HUES48 (cell line): ENCODE measurements around the gene SPO11.

Experiments
- H3K27ac ChIP-seq: one replicate; pipeline ENCODE4 v1.7.0; 2013; ENCODE audit warnings: low read depth, low read length, inconsistent platforms
- H3K27me3 ChIP-seq: 2 replicates; pipeline ENCODE4 v1.6.1; 2013; ENCODE audit warnings: mild to moderate bottlenecking, low read length; ENCODE audit not compliant: control insufficient read depth, insufficient read depth
- H3K36me3 ChIP-seq: 2 replicates; pipeline ENCODE4 v1.6.1; 2013; ENCODE audit warnings: low read length; ENCODE audit not compliant: control insufficient read depth, insufficient read depth
- H3K4me1 ChIP-seq: 2 replicates; pipeline ENCODE4 v1.6.1; 2013; ENCODE audit warnings: mild to moderate bottlenecking, low read length; ENCODE audit not compliant: control insufficient read depth, insufficient read depth
- H3K4me3 ChIP-seq: 2 replicates; pipeline ENCODE4 v1.5.1; 2013; ENCODE audit warnings: mild to moderate bottlenecking, low read depth, low read length
- H3K9ac ChIP-seq: 2 replicates; pipeline ENCODE4 v1.6.1; 2013; ENCODE audit warnings: mild to moderate bottlenecking, low read depth, low read length, moderate library complexity
- H3K9me3 ChIP-seq: 2 replicates; pipeline ENCODE4 v1.6.1; 2013; ENCODE audit warnings: low read length; ENCODE audit not compliant: control insufficient read depth, insufficient read depth

Gene SPO11

DNA sequence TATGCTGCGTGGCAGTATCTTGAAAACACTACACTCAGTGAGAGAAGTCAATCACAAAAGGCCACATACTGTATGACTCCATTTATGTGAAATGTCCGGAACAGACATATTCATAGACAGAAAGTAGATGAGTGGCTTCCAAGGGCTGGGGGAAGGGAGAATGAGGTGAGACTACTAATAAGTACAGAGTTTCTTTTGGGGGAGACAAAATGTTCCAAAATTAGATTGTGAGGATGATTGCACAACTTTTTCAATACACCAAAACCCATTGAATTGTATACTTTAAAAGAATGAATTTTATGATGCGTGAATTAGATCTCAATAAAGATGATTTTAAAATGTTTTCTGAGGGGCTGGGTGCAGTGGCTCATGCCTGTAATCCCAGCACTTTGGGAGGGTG lies 9.2 kb upstream of the SPO11 start:
- Histone ChIP-seq H3K27me3 (no peaks in the 10 kb centered on the region), H3K36me3 (no peaks in the 10 kb centered on the region), H3K27ac (no peak overlapping the region), H3K4me3 (no peak overlapping the region), H3K4me1 (peaks cover 14% of the 10 kb centered on the region), H3K9ac (no peak overlapping the region), H3K9me3 (no peaks in the 10 kb centered on the region)

DNA sequence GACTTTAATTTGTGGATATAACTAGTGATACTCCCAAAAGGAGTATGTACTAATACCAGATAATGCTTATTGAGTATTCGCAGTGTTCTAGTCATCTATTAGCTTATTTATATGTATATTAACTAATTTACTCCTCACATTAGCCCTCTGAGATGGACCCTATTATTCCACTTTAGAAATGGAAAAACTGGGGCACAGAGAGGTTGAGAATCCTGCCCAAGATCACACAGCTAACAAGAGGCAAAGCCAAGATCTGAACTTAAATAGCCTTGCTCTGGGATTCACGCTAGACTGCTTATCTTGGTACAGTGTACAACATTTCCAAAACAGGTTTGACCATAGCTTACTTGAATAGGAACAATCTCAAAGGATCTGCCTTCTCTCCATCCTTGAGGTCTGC lies 8.5 kb upstream of the SPO11 start:
- no peak overlapping the region for H3K27ac ChIP-seq
- H3K9ac ChIP-seq: no peak overlapping the region
- H3K4me1 ChIP-seq: peaks cover 14% of the 10 kb centered on the region
- no peaks in the 10 kb centered on the region for H3K27me3 ChIP-seq
- no peaks in the 10 kb centered on the region for H3K9me3 ChIP-seq
- H3K4me3 ChIP-seq: no peak overlapping the region
- H3K36me3 ChIP-seq: no peaks in the 10 kb centered on the region

DNA sequence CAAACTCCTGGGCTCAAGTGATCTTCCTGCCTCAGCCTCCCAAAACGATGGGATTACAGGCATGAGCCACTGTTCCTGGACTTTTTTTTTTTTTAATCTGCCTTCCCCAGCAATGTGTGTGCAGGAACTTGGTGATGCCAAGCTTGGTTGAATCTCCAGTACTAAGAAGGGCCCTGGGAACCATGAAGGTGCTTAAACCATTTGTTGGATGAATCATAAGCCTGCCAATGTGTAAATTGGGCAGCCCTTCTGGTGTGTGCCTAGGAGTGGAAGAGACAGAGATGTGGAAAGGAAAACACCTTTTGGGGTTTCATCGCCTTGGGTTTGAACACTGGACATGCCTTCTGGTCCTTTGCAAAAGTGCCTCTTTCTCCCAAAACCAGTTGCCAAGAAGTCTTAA lies 7.1 kb upstream of the SPO11 start:
- Histone ChIP-seq H3K4me1 (peaks cover 19% of the 10 kb centered on the region), H3K9ac (no peak overlapping the region), H3K9me3 (no peaks in the 10 kb centered on the region), H3K27me3 (no peaks in the 10 kb centered on the region), H3K27ac (peak overlapping the region; percentile 90), H3K36me3 (no peaks in the 10 kb centered on the region), H3K4me3 (no peak overlapping the region)

DNA sequence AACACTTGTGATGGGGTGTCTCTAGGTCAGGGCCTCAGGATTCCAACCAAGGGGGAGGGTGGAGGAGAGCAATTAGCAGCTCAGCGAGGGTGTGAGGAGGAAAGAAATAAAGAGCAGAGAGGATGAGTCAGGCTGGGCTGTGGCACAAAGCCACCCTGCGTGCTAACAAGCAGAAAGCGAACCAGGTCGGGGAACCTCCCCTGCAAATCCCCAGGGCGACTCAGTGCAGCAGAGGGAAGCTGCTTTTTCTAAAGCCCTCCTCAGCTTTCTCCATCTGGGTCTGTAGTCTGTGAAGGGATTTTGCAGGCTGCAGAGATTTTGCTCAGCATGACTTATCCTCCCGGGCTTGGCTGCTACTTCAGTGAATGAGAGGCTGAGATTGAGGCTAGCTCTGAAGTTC lies 6.6 kb upstream of the SPO11 start:
- Histone ChIP-seq H3K27me3 (no peaks in the 10 kb centered on the region), H3K4me3 (no peak overlapping the region), H3K27ac (peak overlapping the region; percentile 90), H3K4me1 (peaks cover 19% of the 10 kb centered on the region), H3K9me3 (no peaks in the 10 kb centered on the region), H3K36me3 (no peaks in the 10 kb centered on the region), H3K9ac (0 out of 2 replicates have a peak overlapping the region, but pooled peaks have one; percentile 10)

DNA sequence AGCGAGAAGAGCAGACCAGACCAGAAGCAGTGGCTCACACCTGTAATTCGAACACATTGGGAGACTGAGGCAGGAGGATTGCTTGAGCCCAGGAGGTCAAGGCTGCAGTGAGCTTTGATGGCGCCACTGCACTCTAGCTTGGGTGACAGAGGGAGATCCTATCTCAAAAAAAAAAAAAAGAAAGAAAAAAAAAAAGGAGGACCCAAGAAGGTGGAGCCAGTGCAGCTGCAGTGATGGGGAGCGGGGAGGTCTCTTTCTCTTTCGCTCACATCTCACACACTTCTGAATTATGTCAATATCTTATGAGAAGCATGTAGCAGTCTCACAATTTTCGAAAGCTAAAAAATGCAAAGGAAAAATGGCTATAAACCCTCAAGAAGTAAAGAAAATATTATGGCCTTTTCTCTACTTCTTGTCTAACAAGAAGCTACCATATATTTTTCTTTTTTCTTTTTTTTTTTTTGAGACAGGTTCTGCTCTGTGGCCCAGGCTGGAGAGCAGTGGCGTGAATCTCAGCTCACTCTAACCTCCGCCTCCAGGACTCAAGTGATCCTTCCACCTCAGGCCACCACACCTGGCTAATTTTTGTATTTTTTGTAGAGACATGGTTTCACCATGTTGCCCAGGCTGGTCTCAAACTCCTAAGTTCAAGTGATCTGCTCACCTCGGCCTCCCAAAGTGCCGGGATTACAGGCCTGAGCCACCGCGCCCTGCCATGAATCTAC lies 3.8 kb upstream of the SPO11 start:
- H3K9ac ChIP-seq: no peak overlapping the region
- no peak overlapping the region for H3K27ac ChIP-seq
- H3K9me3 ChIP-seq: no peaks in the 10 kb centered on the region

DNA sequence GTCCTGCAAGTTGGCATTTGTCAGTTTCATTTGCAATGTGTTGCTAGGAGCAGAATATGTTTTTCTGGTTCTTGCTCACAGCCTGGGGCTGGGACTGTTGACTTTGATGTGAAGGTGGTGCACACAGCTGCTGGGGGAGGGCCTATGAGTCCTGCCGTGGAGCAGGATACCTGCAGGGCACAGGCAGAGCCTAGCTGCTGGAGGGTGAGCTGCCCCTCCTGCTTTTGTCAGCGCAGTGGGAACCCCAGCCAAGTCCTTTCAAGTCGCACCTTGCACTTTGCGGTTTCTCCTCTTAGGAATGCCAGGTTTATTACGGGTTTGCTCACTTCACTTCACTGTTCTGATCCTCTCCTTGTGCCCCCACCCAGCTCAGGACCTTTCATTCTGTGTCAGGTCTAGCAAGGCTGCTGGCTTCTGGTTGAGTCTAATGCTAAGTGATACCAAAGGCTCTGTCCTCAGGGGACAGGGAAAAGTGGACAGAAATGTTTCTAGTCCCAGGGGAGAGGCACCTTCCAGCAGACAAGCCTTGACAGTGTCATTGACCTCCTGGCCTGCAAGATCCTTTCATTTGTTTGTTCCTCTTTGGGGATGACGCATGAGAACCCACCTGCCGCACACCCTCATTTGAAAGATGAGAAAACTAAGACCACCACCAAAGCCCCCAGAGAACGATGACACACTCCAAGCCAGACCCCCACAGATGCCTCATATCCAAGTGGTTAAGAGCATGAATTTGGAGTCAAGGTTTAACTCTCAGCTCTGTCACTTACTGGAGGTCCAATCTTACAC lies 2.7 kb upstream of the SPO11 start:
- Histone ChIP-seq H3K9ac (no peak overlapping the region), H3K4me3 (no peak overlapping the region), H3K4me1 (peaks cover 21% of the 10 kb centered on the region), H3K27me3 (peaks cover 8% of the 10 kb centered on the region; the same call in 1 of the 2 replicates), H3K9me3 (no peaks in the 10 kb centered on the region), H3K36me3 (no peaks in the 10 kb centered on the region), H3K27ac (peak overlapping the region; percentile 24)

More for the DNA sequence above, 3.8 kb upstream of the SPO11 start:
- Histone ChIP-seq H3K4me3 (no peak overlapping the region), H3K4me1 (peaks cover 21% of the 10 kb centered on the region), H3K27me3 (peaks cover 8% of the 10 kb centered on the region; the same call in 1 of the 2 replicates), H3K36me3 (no peaks in the 10 kb centered on the region)

DNA sequence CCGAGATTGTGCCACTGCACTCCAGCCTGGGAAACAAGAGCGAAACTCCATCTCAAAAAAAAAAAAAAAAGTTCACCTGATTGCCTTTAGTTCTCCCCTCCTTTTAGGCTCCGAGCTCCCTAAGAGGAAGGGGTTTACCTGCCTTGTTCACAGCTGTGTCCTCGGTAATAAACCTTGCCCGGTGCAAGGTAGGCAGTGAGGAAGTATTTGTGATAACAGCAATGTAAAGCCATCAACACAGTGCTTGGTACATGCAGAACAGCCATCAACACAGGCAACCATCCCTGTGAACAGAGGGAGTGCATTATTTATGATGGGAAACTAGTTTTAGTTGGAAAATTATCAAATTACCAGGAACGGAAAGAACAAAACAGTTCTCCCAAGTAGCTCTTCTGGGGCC lies 1.8 kb upstream of the SPO11 start:
- Histone ChIP-seq H3K27me3 (peaks cover 8% of the 10 kb centered on the region; the same call in 1 of the 2 replicates), H3K36me3 (no peaks in the 10 kb centered on the region), H3K4me1 (peaks cover 17% of the 10 kb centered on the region), H3K4me3 (no peak overlapping the region), H3K9me3 (no peaks in the 10 kb centered on the region), H3K9ac (no peak overlapping the region), H3K27ac (no peak overlapping the region)

DNA sequence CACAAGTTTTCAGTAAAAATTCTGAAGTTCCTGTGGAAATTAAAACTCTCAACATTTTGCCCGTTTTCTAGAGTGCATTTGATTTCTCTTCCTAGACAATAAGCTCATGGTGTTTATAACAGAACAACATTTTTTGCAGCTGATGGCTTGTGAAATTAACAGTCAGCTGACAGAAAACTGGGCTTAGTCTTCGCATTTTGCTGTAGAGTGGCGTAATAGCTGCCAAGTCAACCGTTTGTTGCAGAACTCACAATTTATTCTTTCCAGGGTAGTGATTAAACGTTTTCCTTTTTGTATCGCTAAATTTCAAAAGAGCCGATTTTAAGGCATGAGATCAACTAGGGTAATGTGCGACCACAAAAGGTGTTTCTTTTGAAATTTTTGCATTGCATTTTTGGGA lies 1.4 kb downstream of the SPO11 start:
- Histone ChIP-seq H3K27me3 (peaks cover 8% of the 10 kb centered on the region; the same call in 1 of the 2 replicates), H3K4me3 (no peak overlapping the region), H3K9ac (no peak overlapping the region), H3K4me1 (peaks cover 7% of the 10 kb centered on the region; the same call in 1 of the 2 replicates), H3K36me3 (no peaks in the 10 kb centered on the region), H3K27ac (no peak overlapping the region), H3K9me3 (no peaks in the 10 kb centered on the region)

DNA sequence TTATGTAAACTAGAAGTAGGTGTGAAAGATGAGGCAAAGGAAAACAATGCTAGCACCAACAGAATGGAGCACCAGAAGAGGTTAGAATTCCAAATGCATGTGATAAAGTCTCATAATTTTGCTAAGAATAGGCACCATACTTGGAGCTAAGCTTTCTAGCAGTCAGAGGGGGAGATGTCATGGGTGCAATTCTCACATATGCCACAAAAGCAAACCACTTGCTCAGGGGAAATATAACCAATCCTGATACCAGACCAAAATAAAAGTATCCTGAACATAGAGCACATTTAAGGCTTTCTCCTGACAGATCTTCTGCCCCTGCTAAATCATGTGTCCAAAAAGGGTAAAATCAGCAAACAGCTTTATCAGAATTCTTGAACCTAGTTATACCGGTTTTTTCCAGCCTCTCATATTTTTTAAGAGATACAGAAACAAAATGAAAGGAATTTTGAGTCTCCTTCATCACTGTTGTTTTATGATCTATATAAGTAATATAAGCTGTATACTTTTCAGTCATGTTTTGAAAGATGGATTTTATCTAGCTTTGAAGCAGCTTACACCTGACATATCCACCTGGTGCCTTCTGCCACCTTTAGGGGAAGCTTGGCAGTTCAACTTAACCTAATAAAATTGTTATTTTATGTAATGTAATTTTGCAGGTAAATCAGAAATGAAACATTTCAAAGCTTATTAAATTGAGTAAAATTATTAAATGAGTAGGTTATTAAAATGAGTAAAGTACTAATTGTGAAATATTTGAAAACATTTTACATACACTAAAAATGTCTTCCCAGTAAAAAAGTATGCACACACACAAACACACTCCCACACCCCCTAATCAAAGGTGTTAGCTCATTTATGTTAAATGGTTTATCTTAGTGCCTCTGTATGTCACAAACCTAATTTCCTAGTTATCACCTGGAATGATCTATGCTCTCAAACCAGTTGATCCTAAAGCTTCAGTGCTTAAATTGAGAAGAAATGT lies 2.8 kb downstream of the SPO11 start:
- Histone ChIP-seq H3K27me3 (peaks cover 8% of the 10 kb centered on the region; the same call in 1 of the 2 replicates), H3K36me3 (no peaks in the 10 kb centered on the region)

DNA sequence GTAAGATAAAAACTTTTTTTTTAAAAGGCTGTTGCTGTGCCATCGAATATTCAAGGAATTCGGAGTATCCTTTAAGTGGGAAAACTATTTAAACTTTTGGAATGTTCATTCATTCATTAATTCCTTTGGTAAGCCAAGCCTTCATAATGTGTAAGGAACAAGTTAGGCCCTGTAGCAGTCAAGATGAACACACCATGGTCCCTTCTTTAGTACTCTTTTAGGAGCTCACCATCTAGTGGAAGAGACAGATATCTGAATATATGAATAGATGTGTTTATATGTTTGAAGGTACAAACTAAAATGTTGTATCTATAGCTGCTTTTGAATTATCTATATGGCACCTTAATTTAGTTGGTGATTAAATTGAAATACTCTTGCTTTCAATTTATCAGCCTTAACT lies 5.8 kb downstream of the SPO11 start:
- Histone ChIP-seq H3K27me3 (no peaks in the 10 kb centered on the region; the same call in 1 of the 2 replicates), H3K4me1 (no peaks in the 10 kb centered on the region), H3K9me3 (no peaks in the 10 kb centered on the region), H3K9ac (no peak overlapping the region), H3K27ac (no peak overlapping the region), H3K4me3 (no peak overlapping the region), H3K36me3 (no peaks in the 10 kb centered on the region)

More for the DNA sequence above, 2.8 kb downstream of the SPO11 start:
- Histone ChIP-seq H3K4me3 (no peak overlapping the region), H3K9ac (no peak overlapping the region), H3K27ac (no peak overlapping the region), H3K9me3 (no peaks in the 10 kb centered on the region), H3K4me1 (0 out of 2 replicates have a peak, but pooled peaks cover 2% of the 10 kb centered on the region)
